ENCODE data around the gene SURF4. TPM values are rescaled to one million over a fixed set of nuclear protein-coding genes. Genes with fewer than 3 reads are reported as not detected.

SURF4 gene
- total and polyA plus RNA-seq, 2 donors (not counting 3 experiments of a cell fraction or from before 2014, with no cell fraction given), result 216 to 358 TPM

- FAIRE-seq (no peak), DNase-seq (ENCODE audit: low read depth, low spot score) (no peak)
- ChIA-PET CTCF (interaction anchor here (0.7 to 1.0 kb wide), 3 partner anchors 14 to 160 kb away, joined by 3 read pairs; no protein-coding TSS in a partner anchor), POLR2A (interaction anchor here (1.1 kb wide), 1 partner anchor 9 kb away, joined by 3 read pairs; no protein-coding TSS in a partner anchor)
- TF ChIP-seq POLR2A (IDR thresholded peaks at IDR 0.05; ENCODE audit: low read depth, low read length) (no peak), CTCF (IDR thresholded peaks at IDR 0.05; ENCODE audit: extremely low read depth in 1 of 2, insufficient read depth in 1 of 2, low read depth in 1 of 2, low read length in 2 of 2) (no peak), GATA2 (IDR thresholded peaks at IDR 0.05; ENCODE audit: insufficient read depth, insufficient read length, low read depth, low read length) (no peak), MAX (IDR thresholded peaks at IDR 0.05; ENCODE audit: insufficient read depth, insufficient read length) (no peak), JUN (IDR thresholded peaks at IDR 0.05; ENCODE audit: borderline replicate concordance, insufficient read depth, insufficient read length, low read depth) (no peak), MYC (IDR thresholded peaks at IDR 0.05; ENCODE audit: low read depth, low read length) (no peak), FOS (IDR thresholded peaks at IDR 0.05; ENCODE audit: borderline replicate concordance, insufficient read depth, low read length) (no peak), EZH2 (IDR thresholded peaks at IDR 0.05; ENCODE audit: borderline replicate concordance, low read depth, low read length, severe bottlenecking) (no peak), POLR2AphosphoS5 (IDR thresholded peaks at IDR 0.05; ENCODE audit: insufficient read depth, low read depth, low read length) (no peak)
- H3K4me3 ChIP-seq (replicated peaks in 1 of 3; ENCODE audit: insufficient read depth in 1 of 3, low read depth in 1 of 3, low read length in 3 of 3), result peak overlapping the region in 1 of 3 experiments; percentile 59
- no TSS peak for BruUV-seq (replicated peaks)
- no peaks in the 10 kb centered on the region for H4K20me1 ChIP-seq (replicated peaks; ENCODE audit: control insufficient read depth, extremely low read depth, insufficient read depth, low read length)
- no peak overlapping the region for H3K27ac ChIP-seq (ENCODE audit: insufficient read depth, low read depth, low read length)
- dilution Hi-C loops (cut with MboI; ENCODE audit: extremely low pct_ligation_motif_present, low sequenced_read_pairs) (no loop called here), intact Hi-C loops (cut with micrococcal nuclease) (loop anchor here (5.0 kb wide), 1 partner anchor 159 kb away; no protein-coding TSS in a partner anchor)
- peaks cover 40% of the 10 kb centered on the region for H3K79me2 ChIP-seq (ENCODE audit: control insufficient read depth, insufficient read depth, low read length)
- H3K9me3 ChIP-seq (replicated peaks; ENCODE audit: control insufficient read depth, insufficient read depth, low read length), result no peaks in the 10 kb centered on the region
- H3K27me3 ChIP-seq (ENCODE audit: control insufficient read depth in 2 of 2, insufficient read depth in 2 of 2, low read length in 2 of 2), result no peaks in the 10 kb centered on the region
- H3K4me2 ChIP-seq (ENCODE audit: insufficient read depth, low read length), result peak overlapping the region; percentile 41
- H3K4me1 ChIP-seq (ENCODE audit: control insufficient read depth, extremely low read depth, insufficient read depth, low read length), result peaks cover 14% of the 10 kb centered on the region
- H3K36me3 ChIP-seq (ENCODE audit: control insufficient read depth in 2 of 2, extremely low read depth in 1 of 2, insufficient read depth in 2 of 2, low read length in 2 of 2), result peaks cover 15 to 45% of the 10 kb centered on the region in 2 experiments
- no peak overlapping the region for H2AFZ ChIP-seq (ENCODE audit: low read depth, low read length)
- peak overlapping the region; percentile 41 for H3K9ac ChIP-seq (replicated peaks; ENCODE audit: extremely low read depth, insufficient read depth, low read length)
- no peaks in the 10 kb centered on the region for H3K9me1 ChIP-seq (replicated peaks; ENCODE audit: control insufficient read depth, extremely low read depth, insufficient read depth, low read length)
Observed at GRCh38 chr9:133346021-133346785, 29.7 kb downstream of the SURF4 start.

All from endothelial cell of umbilical vein (primary cell).